Endothelial cell of umbilical vein (primary cell): ENCODE results near the gene AKAP13.

ENCODE experiments used
- CTCF ChIP-seq, 2 donors: IDR thresholded peaks; 1 replicate in 1 of 2; 2 replicates in 1 of 2; pipeline ENCODE4 v1.5.1; 2011; ENCODE audit warnings: low read length in 2 of 2, mild to moderate bottlenecking in 2 of 2, moderate library complexity in 2 of 2, control low read depth in 1 of 2, inconsistent platforms in 1 of 2, low read depth in 1 of 2; ENCODE audit not compliant: insufficient read depth in 1 of 2; ENCODE audit errors: extremely low read depth in 1 of 2
- MYC ChIP-seq: IDR thresholded peaks from one replicate; pipeline ENCODE4 v1.6.1; 2011; ENCODE audit warnings: mild to moderate bottlenecking, low read depth, low read length
- POLR2AphosphoS5 ChIP-seq: IDR thresholded peaks from 2 replicates; pipeline ENCODE4 v1.6.1; 2012; ENCODE audit warnings: low read depth, mild to moderate bottlenecking, control low read depth, low read length, moderate library complexity; ENCODE audit not compliant: insufficient read depth

GRCh38 chr15:85598219-85598618 is 217.8 kb downstream of the AKAP13 start:
- no peak for TF ChIP-seq CTCF (IDR thresholded peaks at IDR 0.05; ENCODE audit: extremely low read depth in 1 of 2, insufficient read depth in 1 of 2, low read depth in 1 of 2, low read length in 2 of 2)
- TF ChIP-seq POLR2AphosphoS5: no peak
- TF ChIP-seq MYC: no peak
